ENCODE measurements around the gene CPEB3. TPM values are rescaled to one million over a fixed set of nuclear protein-coding genes. Genes with fewer than 3 reads are reported as not detected.

CPEB3 gene
- total RNA-seq, 1 donor from 2014 or later = 1.6 TPM

DNA sequence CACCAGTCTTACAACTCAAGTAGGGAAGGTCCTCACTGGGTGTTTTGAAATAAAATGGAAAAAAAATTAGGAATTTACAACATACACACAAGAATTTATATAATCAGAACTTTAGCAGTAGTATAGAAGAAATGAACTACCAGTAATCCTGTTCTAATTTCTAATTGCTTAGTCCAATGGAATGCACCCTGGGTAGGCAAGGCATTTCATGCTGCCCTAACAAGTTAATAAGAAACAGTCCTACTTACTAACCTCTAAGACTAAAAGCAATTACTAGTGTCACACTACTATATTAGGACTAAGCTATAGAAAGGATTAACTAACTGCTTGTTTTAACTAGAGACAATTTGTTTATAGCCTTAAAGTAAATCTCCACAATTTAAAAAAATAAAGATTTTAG is 209.2 kb downstream of the CPEB3 start:
- TF ChIP-seq, protein P1, sequence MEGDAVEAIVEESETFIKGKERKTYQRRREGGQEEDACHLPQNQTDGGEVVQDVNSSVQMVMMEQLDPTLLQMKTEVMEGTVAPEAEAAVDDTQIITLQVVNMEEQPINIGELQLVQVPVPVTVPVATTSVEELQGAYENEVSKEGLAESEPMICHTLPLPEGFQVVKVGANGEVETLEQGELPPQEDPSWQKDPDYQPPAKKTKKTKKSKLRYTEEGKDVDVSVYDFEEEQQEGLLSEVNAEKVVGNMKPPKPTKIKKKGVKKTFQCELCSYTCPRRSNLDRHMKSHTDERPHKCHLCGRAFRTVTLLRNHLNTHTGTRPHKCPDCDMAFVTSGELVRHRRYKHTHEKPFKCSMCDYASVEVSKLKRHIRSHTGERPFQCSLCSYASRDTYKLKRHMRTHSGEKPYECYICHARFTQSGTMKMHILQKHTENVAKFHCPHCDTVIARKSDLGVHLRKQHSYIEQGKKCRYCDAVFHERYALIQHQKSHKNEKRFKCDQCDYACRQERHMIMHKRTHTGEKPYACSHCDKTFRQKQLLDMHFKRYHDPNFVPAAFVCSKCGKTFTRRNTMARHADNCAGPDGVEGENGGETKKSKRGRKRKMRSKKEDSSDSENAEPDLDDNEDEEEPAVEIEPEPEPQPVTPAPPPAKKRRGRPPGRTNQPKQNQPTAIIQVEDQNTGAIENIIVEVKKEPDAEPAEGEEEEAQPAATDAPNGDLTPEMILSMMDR (conservative IDR thresholded peaks at IDR 0.05) = no peak
- no peak overlapping the region for H3K27ac Mint-ChIP-seq (ENCODE audit: unreplicated experiment)
- H3K9me3 Mint-ChIP-seq = no peaks in the 10 kb centered on the region
- H3K4me3 Mint-ChIP-seq = no peak overlapping the region
- no peak for DNase-seq (ENCODE audit: low read depth, low spot score)
- no peaks in the 10 kb centered on the region for H3K36me3 Mint-ChIP-seq (ENCODE audit: low read depth)
- peaks cover 2% of the 10 kb centered on the region for H3K27me3 Mint-ChIP-seq (ENCODE audit: low read depth)
- no peaks in the 10 kb centered on the region for H3K4me1 Mint-ChIP-seq

DNA sequence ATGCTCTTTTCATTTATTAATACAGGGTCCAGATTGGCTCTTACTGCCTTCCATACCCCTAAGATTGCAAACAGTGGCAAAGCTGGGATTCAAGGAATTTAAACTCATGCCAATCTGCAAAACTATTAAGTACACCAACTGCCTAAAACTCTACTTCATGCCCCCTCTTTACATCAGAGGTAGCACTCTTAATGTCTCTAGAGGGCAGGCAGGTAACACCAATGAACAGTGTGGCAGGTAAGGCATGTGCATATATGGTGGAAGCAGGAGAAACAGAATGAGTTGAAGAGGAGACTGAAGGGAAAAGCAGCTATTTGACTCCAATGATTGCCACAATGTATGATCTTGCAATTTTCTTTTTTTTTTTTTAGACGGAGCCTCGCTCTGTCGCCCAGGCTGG is 210.6 kb downstream of the CPEB3 start:
- no peaks in the 10 kb centered on the region for H3K36me3 Mint-ChIP-seq (ENCODE audit: low read depth)
- H3K27ac Mint-ChIP-seq (ENCODE audit: unreplicated experiment) = no peak overlapping the region
- no peak for DNase-seq (ENCODE audit: low read depth, low spot score)
- TF ChIP-seq, protein P1 (conservative IDR thresholded peaks at IDR 0.05) = no peak
- no peak overlapping the region for H3K4me3 Mint-ChIP-seq
- no peaks in the 10 kb centered on the region for H3K4me1 Mint-ChIP-seq
- H3K27me3 Mint-ChIP-seq (ENCODE audit: low read depth) = no peaks in the 10 kb centered on the region
- no peaks in the 10 kb centered on the region for H3K9me3 Mint-ChIP-seq

DNA sequence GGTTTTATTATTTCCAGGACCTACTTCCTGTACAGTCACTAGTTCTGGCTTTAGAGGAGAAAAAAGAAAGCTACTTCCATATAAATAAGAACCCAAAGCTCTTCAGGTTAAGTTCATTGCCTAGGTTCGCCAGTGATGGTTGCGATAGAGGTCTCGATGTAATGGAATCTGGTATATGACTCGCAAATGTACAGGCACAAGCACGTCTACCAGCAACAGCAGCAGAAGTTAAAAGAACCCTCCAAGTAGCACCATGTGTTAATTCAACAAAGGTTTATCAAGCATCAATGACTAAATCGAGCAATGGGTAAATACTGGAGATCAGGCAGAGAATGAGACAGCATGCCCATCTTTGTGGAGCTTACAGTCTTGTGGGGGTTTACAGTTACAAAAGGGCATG is 211.9 kb downstream of the CPEB3 start:
- H3K4me1 Mint-ChIP-seq = no peaks in the 10 kb centered on the region
- TF ChIP-seq, protein P1 (conservative IDR thresholded peaks at IDR 0.05) = no peak
- H3K27ac Mint-ChIP-seq (ENCODE audit: unreplicated experiment) = no peak overlapping the region
- H3K36me3 Mint-ChIP-seq (ENCODE audit: low read depth) = no peaks in the 10 kb centered on the region
- no peaks in the 10 kb centered on the region for H3K9me3 Mint-ChIP-seq
- no peak overlapping the region for H3K4me3 Mint-ChIP-seq
- DNase-seq (ENCODE audit: low read depth, low spot score) = no peak
- no peaks in the 10 kb centered on the region for H3K27me3 Mint-ChIP-seq (ENCODE audit: low read depth)

DNA sequence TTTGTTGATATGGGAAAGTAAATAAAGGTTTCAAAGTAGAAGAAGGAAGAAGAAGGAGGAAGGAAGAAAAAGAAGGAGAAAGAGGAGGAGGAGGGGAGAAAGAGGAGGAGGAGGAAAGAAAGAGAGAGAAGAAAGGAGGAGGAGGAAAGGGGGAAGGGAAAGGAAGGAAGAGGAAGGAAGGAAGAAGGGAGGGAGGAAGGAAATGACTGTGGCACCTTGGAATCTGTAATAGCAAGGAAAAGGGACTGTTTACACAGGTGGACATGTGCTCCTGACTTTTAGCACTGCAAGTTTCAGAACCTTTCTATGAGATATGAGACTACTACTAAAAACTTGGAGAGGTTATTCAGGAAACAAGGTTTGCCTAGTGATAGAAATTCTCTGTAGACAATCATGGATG is 214.2 kb downstream of the CPEB3 start:
- Mint-ChIP-seq H3K27me3 (ENCODE audit: low read depth) (no peaks in the 10 kb centered on the region), H3K36me3 (ENCODE audit: low read depth) (no peaks in the 10 kb centered on the region), H3K4me3 (no peak overlapping the region), H3K9me3 (no peaks in the 10 kb centered on the region), H3K27ac (ENCODE audit: unreplicated experiment) (no peak overlapping the region), H3K4me1 (no peaks in the 10 kb centered on the region)
- TF ChIP-seq, protein P1 (conservative IDR thresholded peaks at IDR 0.05) = no peak
- no peak for DNase-seq (ENCODE audit: low read depth, low spot score)

DNA sequence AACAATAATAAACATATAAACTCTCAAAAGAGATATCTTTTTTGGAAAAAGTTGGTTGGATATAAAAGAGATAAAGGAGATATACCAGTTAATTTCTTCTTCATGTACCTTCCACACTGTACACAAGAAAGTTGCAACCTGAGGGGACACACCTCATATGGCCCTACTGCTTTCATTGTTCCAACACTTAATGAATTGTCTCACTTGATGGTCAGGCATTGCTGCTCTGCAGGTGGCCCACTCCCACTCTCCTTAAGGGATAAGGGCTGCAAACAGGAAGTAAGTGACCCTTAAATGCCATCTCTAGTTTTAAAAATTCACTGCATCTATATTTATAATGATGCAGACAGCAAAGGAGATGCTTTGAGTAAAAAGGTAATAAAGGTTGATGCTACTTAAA is 215.0 kb downstream of the CPEB3 start:
- H3K9me3 Mint-ChIP-seq = no peaks in the 10 kb centered on the region
- no peak for DNase-seq (ENCODE audit: low read depth, low spot score)
- no peaks in the 10 kb centered on the region for H3K4me1 Mint-ChIP-seq
- H3K27me3 Mint-ChIP-seq (ENCODE audit: low read depth) = no peaks in the 10 kb centered on the region
- TF ChIP-seq, protein P1 (conservative IDR thresholded peaks at IDR 0.05) = no peak
- no peak overlapping the region for H3K4me3 Mint-ChIP-seq
- H3K36me3 Mint-ChIP-seq (ENCODE audit: low read depth) = no peaks in the 10 kb centered on the region
- no peak overlapping the region for H3K27ac Mint-ChIP-seq (ENCODE audit: unreplicated experiment)

Measured in neural crest cell (in vitro differentiated cells).